ENCODE measurements around the gene SMG9. TPM values are rescaled to one million over a fixed set of nuclear protein-coding genes. Genes with fewer than 3 reads are reported as not detected.
A peak's percentile ranks its signal among the peaks of the same experiment; 100 is the strongest.

SMG9 gene
- polyA plus RNA-seq, 1 of the 3 experiments (the other 2 are of a cell fraction): 24.3 TPM

GRCh38 chr19:43731346-43731745, 23.4 kb downstream of the SMG9 start:
- Histone ChIP-seq H3K4me1 (ENCODE audit: control insufficient read depth in 1 of 2, insufficient read depth in 2 of 2, low read depth in 1 of 2, low read length in 1 of 2) (peaks cover 0 to 20% of the 10 kb centered on the region in 2 experiments; a peak in 1 of 4 replicates), H3K4me3 (ENCODE audit: low read depth in 2 of 2, low read length in 1 of 2) (no peak overlapping the region), H3K27ac (ENCODE audit: low read depth in 2 of 2, low read length in 1 of 2) (peak overlapping the region in 1 of 2 experiments; percentile 50; a peak in 1 of 4 replicates), H3K4me2 (no peak overlapping the region), H3K9ac (no peak overlapping the region), H4K20me1 (ENCODE audit: insufficient read depth) (no peaks in the 10 kb centered on the region), H3K27me3 (ENCODE audit: insufficient read depth) (no peaks in the 10 kb centered on the region), H3F3A (replicated peaks; ENCODE audit: insufficient read depth) (no peaks in the 10 kb centered on the region), H3K36me3 (replicated peaks in 1 of 2; ENCODE audit: control insufficient read depth in 1 of 2, insufficient read depth in 2 of 2, low read length in 1 of 2) (peaks cover 32 to 64% of the 10 kb centered on the region in 2 experiments), H3K79me2 (ENCODE audit: insufficient read depth) (no peaks in the 10 kb centered on the region), H3K9me3 (no peaks in the 10 kb centered on the region), H2AFZ (ENCODE audit: low read depth) (no peak overlapping the region), H3K9me2 (no peaks in the 10 kb centered on the region)
- TF ChIP-seq PBX3 (IDR thresholded peaks at IDR 0.05): no peak
- TF ChIP-seq RAD21 (IDR thresholded peaks at IDR 0.05; ENCODE audit: low read length): no peak
- no peak for TF ChIP-seq FOSL2 (IDR thresholded peaks at IDR 0.05; ENCODE audit: borderline replicate concordance, low read depth)
- no peak for TF ChIP-seq CTCF (IDR thresholded peaks at IDR 0.05)
- no peak for TF ChIP-seq NFIC (IDR thresholded peaks at IDR 0.05; ENCODE audit: borderline replicate concordance)
- TF ChIP-seq MAX (IDR thresholded peaks at IDR 0.05; ENCODE audit: low read depth): no peak
- TF ChIP-seq SMC3 (IDR thresholded peaks at IDR 0.05; ENCODE audit: low read depth, low read length): no peak
- TF ChIP-seq ELF1 (IDR thresholded peaks at IDR 0.05): no peak
- TF ChIP-seq USF2 (IDR thresholded peaks at IDR 0.05; ENCODE audit: borderline replicate concordance, low read depth, low read length): no peak
- no peak for TF ChIP-seq RCOR1 (IDR thresholded peaks at IDR 0.05; ENCODE audit: low read length)
- no peak for TF ChIP-seq ZBTB33 (IDR thresholded peaks at IDR 0.05; ENCODE audit: borderline replicate concordance, low read depth)
- no peak for DNase-seq
- 98% methylated on average over 9 of the region's 14 CpGs for WGBS (ENCODE audit: low lambda C conversion rate)
- POLR2A ChIA-PET: interaction anchor here (1.0 kb wide), 1 partner anchor 12 kb away, joined by 3 read pairs; no protein-coding TSS in a partner anchor
- CTCF ChIA-PET: interaction anchor here (1.4 to 2.5 kb wide), 4 partner anchors 9 to 78 kb away, joined by 3 to 9 read pairs (median 6); no protein-coding TSS in a partner anchor

All from SK-N-SH (cell line).